CD4-positive, alpha-beta T cell treated with Interleukin-1 beta for 1 hour (primary cell): Measurements from ENCODE around the gene TAF11L8.
"Not testable (repeated sequence)": the region's sequence is repeated elsewhere in the genome, so short reads cannot be mapped to it uniquely, and the experiment has no call there.

Experiments
- DNase-seq, 2 donors: peaks; one replicate each; pipeline ENCODE4 v3.0.0-alpha.2; 2020 to 2022

TAF11L8 gene

GRCh38 chr5:17590860-17591259, at the start of gene TAF11L8:
Gene TAF11L8 (minus strand): TSS chr5:17590960.
- not testable (repeated sequence) for DNase-seq

GRCh38 chr5:17634160-17634559, 43.4 kb upstream of the TAF11L8 start, which contains the start of gene TAF11L14:
Gene TAF11L14 (plus strand): TSS chr5:17634460.
- no peak for DNase-seq

GRCh38 chr5:17631788-17632187, 41.0 kb upstream of the TAF11L8 start, which contains the start of gene TAF11L13:
Gene TAF11L13 (plus strand): TSS chr5:17632088.
- DNase-seq = not testable (repeated sequence)

- no peak for DNase-seq
These were observed 34.9 kb upstream of the TAF11L8 start for GRCh38 chr5:17625686-17626085.

- DNase-seq = no peak
These were observed 29.9 kb upstream of the TAF11L8 start for GRCh38 chr5:17620627-17621026.

GRCh38 chr5:17619354-17619753, 28.6 kb upstream of the TAF11L8 start:
- DNase-seq = no peak

- no peak for DNase-seq
These were observed 24.3 kb upstream of the TAF11L8 start for GRCh38 chr5:17614872-17615605.

GRCh38 chr5:17610092-17610491, 19.3 kb upstream of the TAF11L8 start, which contains the start of gene TAF11L12:
Gene TAF11L12 (plus strand): TSS chr5:17610392.
- not testable (repeated sequence) for DNase-seq

GRCh38 chr5:17607461-17607860, 16.7 kb upstream of the TAF11L8 start:
- not testable (repeated sequence) for DNase-seq

GRCh38 chr5:17604951-17605350, 14.2 kb upstream of the TAF11L8 start:
- DNase-seq = no peak

GRCh38 chr5:17603880-17604279, 13.1 kb upstream of the TAF11L8 start, which contains the start of gene TAF11L11:
Gene TAF11L11 (plus strand): TSS chr5:17604183.
- DNase-seq = not testable (repeated sequence)

GRCh38 chr5:17597728-17598127, 7.0 kb upstream of the TAF11L8 start, which contains the start of gene TAF11L10:
Gene TAF11L10 (minus strand): TSS chr5:17597828.
- DNase-seq = not testable (repeated sequence)

- not testable (repeated sequence) for DNase-seq
These were observed 3.5 kb upstream of the TAF11L8 start, which contains the start of gene TAF11L9 for GRCh38 chr5:17594255-17594654. Gene TAF11L9 (minus strand): TSS chr5:17594394.

GRCh38 chr5:17585658-17586057, 5.1 kb downstream of the TAF11L8 start, which contains the start of gene TAF11L7:
Gene TAF11L7 (minus strand): TSS chr5:17585758.
- not testable (repeated sequence) for DNase-seq
